Stimulated activated CD8-positive, alpha-beta memory T cell treated with anti-CD3 and anti-CD28 coated beads, Interleukin-7, amount 100 ng/mL, for 48 hours (primary cell): ENCODE data around the gene MFNG.

Experiments
- DNase-seq, 2 donors: peaks; one replicate each; pipeline ENCODE4 v3.0.0-alpha.2; 2020; ENCODE audit warnings: low read depth in 1 of 2; ENCODE audit errors: extremely low read depth in 1 of 2

Gene MFNG

GRCh38 chr22:37427711-37428635 is 58.2 kb downstream of the MFNG start:
- DNase-seq, result no peak

- no peak for DNase-seq
Measured at GRCh38 chr22:37427135-37427710, 59.0 kb downstream of the MFNG start, which contains the start of gene ELFN2. ELFN2 (minus strand) TSS chr22:37427479; CDS start chr22:37375534, 51,945 bp downstream.

DNA sequence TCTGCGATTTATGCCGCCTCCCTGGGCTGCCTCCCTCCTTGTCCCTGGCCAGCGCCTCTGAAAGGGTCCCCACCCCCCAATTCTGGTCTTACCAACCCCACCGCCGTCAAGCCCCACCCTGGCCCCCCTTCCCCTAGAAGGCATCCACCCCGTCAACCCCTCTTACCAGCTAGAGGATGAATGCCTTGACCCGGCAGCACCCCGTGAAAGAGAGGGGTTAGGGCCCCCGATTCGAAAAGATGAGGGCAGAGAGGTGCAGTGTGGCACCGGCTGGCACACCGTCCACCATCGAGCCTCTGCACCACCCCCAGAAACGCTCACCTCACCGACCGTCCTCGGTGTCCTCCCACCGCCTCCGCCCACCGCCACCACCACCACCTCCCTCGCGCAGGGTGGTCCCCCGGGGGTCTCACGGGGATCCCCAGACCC is 59.5 kb downstream of the MFNG start:
- DNase-seq, result no peak

- no peak for DNase-seq
Measured at GRCh38 chr22:37425800-37426705, 60.1 kb downstream of the MFNG start.

GRCh38 chr22:37425369-37425768 is 60.8 kb downstream of the MFNG start:
- DNase-seq, result no peak

DNA sequence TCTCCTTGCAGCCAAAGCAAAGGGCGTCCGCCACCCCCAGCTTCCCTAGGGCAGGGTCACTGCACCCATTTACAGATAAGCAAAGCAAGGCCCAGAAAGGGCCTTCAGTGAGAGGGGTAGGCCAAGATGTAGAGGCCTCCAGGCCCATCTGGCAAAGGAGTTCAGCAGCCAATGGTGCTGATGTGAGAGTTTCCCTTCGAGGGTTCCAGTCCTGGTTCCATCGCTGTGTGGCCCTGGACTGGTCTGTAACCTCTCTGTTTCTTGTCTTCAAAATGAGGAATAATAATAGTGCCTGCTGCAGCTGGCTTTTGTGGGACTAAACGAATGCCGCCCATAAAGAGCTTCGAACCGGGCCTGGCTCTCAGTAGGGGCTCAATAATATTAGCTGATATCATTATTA is 62.9 kb downstream of the MFNG start:
- no peak for DNase-seq

- no peak for DNase-seq
Measured at GRCh38 chr22:37421468-37421877, 64.7 kb downstream of the MFNG start.

- no peak for DNase-seq
Measured at GRCh38 chr22:37420686-37421467, 65.3 kb downstream of the MFNG start.

DNA sequence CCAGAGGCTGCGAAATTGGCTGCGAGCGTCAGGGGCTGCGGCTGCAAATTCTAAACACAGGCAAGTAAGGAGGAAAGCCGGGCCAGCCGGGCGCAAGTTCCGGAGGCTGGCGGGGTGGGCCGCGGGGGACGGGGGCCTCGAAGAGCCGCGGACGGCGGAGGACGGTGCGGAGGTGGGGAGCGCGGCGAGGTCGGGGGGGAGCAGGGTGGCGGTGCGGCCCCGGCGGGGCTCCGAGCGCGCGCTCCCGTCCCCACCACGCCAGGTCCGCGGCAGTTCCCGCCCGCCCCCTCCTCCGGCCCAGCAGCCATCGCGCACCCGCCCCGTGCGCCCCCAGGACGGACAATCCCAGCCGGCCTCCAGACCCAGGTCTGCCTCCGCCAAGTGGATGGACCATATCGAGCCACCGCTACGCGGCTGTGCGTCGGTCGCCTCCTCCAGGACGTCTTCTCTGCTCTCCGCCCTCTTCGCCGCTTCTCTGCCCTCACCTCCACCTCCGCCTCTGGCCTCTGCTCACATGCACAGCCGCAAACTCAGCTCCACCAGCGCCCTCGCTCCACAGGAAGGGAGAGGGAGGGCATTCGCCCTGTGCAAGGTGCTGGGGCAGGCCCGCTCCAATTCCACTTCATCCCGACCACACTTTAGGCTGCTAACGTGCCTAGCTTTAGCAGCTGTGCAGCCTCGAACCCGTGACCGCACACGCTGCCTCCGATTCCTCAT is 66.1 kb downstream of the MFNG start:
- DNase-seq, result no peak

GRCh38 chr22:37419370-37419968 is 66.7 kb downstream of the MFNG start:
- no peak for DNase-seq
